PFSK-1 (cell line): ENCODE results near the gene SLC16A2.

Experiments used
- POLR2AphosphoS5 ChIP-seq: IDR thresholded peaks from 2 replicates; pipeline ENCODE4 v1.6.1; 2012; ENCODE audit warnings: low read depth, mild to moderate bottlenecking, control low read depth, low read length, moderate library complexity
- SIN3A ChIP-seq: IDR thresholded peaks from 2 replicates; pipeline ENCODE4 v1.6.1; 2012; ENCODE audit warnings: mild to moderate bottlenecking, low read length, moderate library complexity, borderline replicate concordance; ENCODE audit not compliant: insufficient read depth

DNA sequence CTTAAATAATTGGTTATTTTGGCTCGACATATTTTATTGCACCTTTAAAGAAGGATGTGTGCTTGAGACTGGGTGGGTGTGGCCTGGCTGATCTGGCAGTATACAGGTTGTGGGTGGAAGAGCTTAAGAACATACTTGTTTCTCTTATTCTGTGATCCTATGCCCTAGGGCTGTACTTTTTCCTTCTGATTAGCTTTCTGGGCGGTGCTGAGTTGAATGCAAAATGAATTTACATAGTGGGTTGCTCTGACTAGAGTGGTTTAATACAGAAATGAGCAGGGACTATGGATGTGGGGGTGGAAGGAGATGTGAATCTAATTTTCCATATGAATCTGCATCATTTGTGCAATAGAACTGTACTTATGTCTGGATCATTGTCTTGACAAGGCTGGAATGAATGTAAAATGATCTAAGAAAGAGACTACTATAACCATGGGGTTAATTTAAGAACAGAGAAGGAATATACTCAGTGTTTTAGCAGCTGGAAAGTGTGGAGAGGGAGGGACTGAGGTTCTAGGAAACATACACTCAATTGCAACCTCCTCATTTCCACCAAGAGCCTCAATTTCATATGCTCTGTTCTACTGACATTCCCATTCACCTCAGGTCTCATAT, 119.4 kb downstream of the SLC16A2 start:
- TF ChIP-seq POLR2AphosphoS5: no peak
- no peak for TF ChIP-seq SIN3A
